Neural cell (in vitro differentiated cells): Measurements from ENCODE around the gene MAGEF1. TPM values are rescaled to one million over a fixed set of nuclear protein-coding genes. Genes with fewer than 3 reads are reported as not detected.

Experiments used
- H2AFZ ChIP-seq: fragments of 200-600, 300-800 bp; sonication (generic), shearing (Covaris generic); 2 replicates; pipeline ENCODE4 v1.6.0; 2014; ENCODE audit warnings: low read depth, mild to moderate bottlenecking, antibody characterized with exemption, low read length, moderate library complexity
- H3F3A ChIP-seq: fragments of 200-600 bp; shearing (Covaris generic); 2 replicates; pipeline ENCODE4 v1.6.1; 2016; ENCODE audit warnings: mild to moderate bottlenecking, moderate library complexity, mixed read lengths, antibody characterized with exemption, low read length; ENCODE audit not compliant: insufficient read depth, poor library complexity, severe bottlenecking
- H3K27ac ChIP-seq: fragments of 200-600, 300-800 bp; sonication (generic), shearing (Covaris generic); 2 replicates; pipeline ENCODE4 v1.5.1; 2014; ENCODE audit warnings: mild to moderate bottlenecking, low read length, moderate library complexity
- H3K27me3 ChIP-seq: fragments of 300-800, 200-600 bp; sonication (generic), shearing (Covaris generic); 2 replicates; pipeline ENCODE4 v1.6.0; 2014; ENCODE audit warnings: mild to moderate bottlenecking, low read depth, low read length, moderate library complexity; ENCODE audit not compliant: insufficient read depth
- H3K36me3 ChIP-seq: fragments of 300-800, 200-600 bp; sonication (generic), shearing (Covaris generic); 2 replicates; pipeline ENCODE4 v1.5.1; 2014; ENCODE audit warnings: mild to moderate bottlenecking, antibody characterized with exemption, low read length, moderate library complexity; ENCODE audit not compliant: insufficient read depth
- H3K4me2 ChIP-seq: fragments of 300-800, 200-600 bp; sonication (generic), shearing (Covaris generic); 2 replicates; pipeline ENCODE4 v1.6.0; 2014; ENCODE audit warnings: mild to moderate bottlenecking, low read length
- H3K4me3 ChIP-seq: fragments of 300-800, 200-600 bp; sonication (generic), shearing (Covaris generic); 2 replicates; pipeline ENCODE4 v1.5.1; 2014; ENCODE audit warnings: mild to moderate bottlenecking, low read length, moderate library complexity
- H3K79me2 ChIP-seq: fragments of 200-600 bp; shearing (Covaris generic); replicated peaks from 2 replicates; pipeline ENCODE4 v1.6.0; 2014; ENCODE audit warnings: mild to moderate bottlenecking, low read length, moderate library complexity; ENCODE audit not compliant: insufficient read depth
- H3K9ac ChIP-seq: fragments of 300-800, 200-600 bp; sonication (generic), shearing (Covaris generic); 2 replicates; pipeline ENCODE4 v1.6.1; 2016; ENCODE audit warnings: mild to moderate bottlenecking, low read length, mixed read lengths
- H3K9me2 ChIP-seq: fragments of 200-600 bp; shearing (Covaris generic); 2 replicates; pipeline ENCODE4 v1.6.1; 2016; ENCODE audit warnings: mild to moderate bottlenecking, low read length, mixed read lengths; ENCODE audit not compliant: insufficient read depth
- H3K9me3 ChIP-seq: fragments of 200-600, 300-800 bp; sonication (generic), shearing (Covaris generic); 2 replicates; pipeline ENCODE4 v1.6.1; 2016; ENCODE audit warnings: mild to moderate bottlenecking, mixed run types, low read length, moderate library complexity, mixed read lengths
- H4K20me1 ChIP-seq: fragments of 200-600 bp; shearing (Covaris generic); 2 replicates; pipeline ENCODE4 v1.6.1; 2016; ENCODE audit warnings: mild to moderate bottlenecking, mixed run types; ENCODE audit not compliant: insufficient read depth
- CTCF ChIP-seq: fragments of 450-650 bp; IDR thresholded peaks from 2 replicates; pipeline ENCODE4 v1.5.1; 2014; ENCODE audit warnings: antibody characterized with exemption, mild to moderate bottlenecking, moderate library complexity; ENCODE audit not compliant: poor library complexity, severe bottlenecking
- EP300 ChIP-seq: fragments of 450-650 bp; conservative IDR thresholded peaks from 2 replicates; pipeline ENCODE4 v1.6.1; 2014; ENCODE audit warnings: antibody characterized with exemption, mild to moderate bottlenecking, moderate library complexity; ENCODE audit not compliant: poor library complexity, severe bottlenecking
- EZH2 ChIP-seq: fragments of 200-600, 300-800 bp; shearing (Covaris generic), sonication (generic); IDR thresholded peaks from 2 replicates; pipeline ENCODE4 v1.6.1; 2014; ENCODE audit warnings: antibody characterized with exemption, low read length, borderline replicate concordance, mild to moderate bottlenecking; ENCODE audit not compliant: insufficient read depth, poor library complexity, severe bottlenecking
- MXI1 ChIP-seq: fragments of 450-650 bp; conservative IDR thresholded peaks from 2 replicates; pipeline ENCODE4 v1.6.1; 2014; ENCODE audit warnings: antibody characterized with exemption, mild to moderate bottlenecking; ENCODE audit not compliant: poor library complexity, severe bottlenecking
- POLR2AphosphoS5 ChIP-seq: IDR thresholded peaks from 2 replicates; pipeline ENCODE4 v1.6.1; 2012
- RAD21 ChIP-seq: fragments of 450-650 bp; conservative IDR thresholded peaks from 2 replicates; pipeline ENCODE4 v1.6.1; 2014; ENCODE audit warnings: antibody characterized with exemption, mild to moderate bottlenecking, moderate library complexity
- REST ChIP-seq: IDR thresholded peaks from 2 replicates; pipeline ENCODE4 v1.6.1; 2012; ENCODE audit warnings: borderline replicate concordance
- SMC3 ChIP-seq: fragments of 450-650 bp; conservative IDR thresholded peaks from 2 replicates; pipeline ENCODE4 v1.6.1; 2014; ENCODE audit warnings: antibody characterized with exemption, mild to moderate bottlenecking, moderate library complexity; ENCODE audit not compliant: poor library complexity
- TAF1 ChIP-seq: IDR thresholded peaks from 2 replicates; pipeline ENCODE4 v1.6.1; 2012; ENCODE audit warnings: low read depth
- polyA plus RNA-seq: library from polyadenylated mRNA; depleted of rRNA; stranded (reverse); fragments of >200 nt; gene quantifications from 2 replicates; pipeline ENCODE4 v1.2.3, GENCODE V29; 2014

Gene MAGEF1
- polyA plus RNA-seq, 1 donor from 2014 or later: 103 TPM

- Histone ChIP-seq H3K79me2 (no peaks in the 10 kb centered on the region), H3K4me3 (no peak overlapping the region), H4K20me1 (no peaks in the 10 kb centered on the region), H3K9me3 (no peaks in the 10 kb centered on the region), H3K9ac (no peak overlapping the region), H3K27ac (no peak overlapping the region), H3K4me2 (no peak overlapping the region), H3K36me3 (no peaks in the 10 kb centered on the region), H2AFZ (no peak overlapping the region), H3K27me3 (no peaks in the 10 kb centered on the region), H3F3A (no peaks in the 10 kb centered on the region), H3K9me2 (no peaks in the 10 kb centered on the region)
- TF ChIP-seq TAF1: no peak
- no peak for TF ChIP-seq POLR2AphosphoS5
- no peak for TF ChIP-seq EZH2
- TF ChIP-seq RAD21: no peak
- no peak for TF ChIP-seq REST
- TF ChIP-seq MXI1: no peak
Observed at GRCh38 chr3:184682671-184683070, 29.2 kb downstream of the MAGEF1 start.

GRCh38 chr3:184680385-184681345, 31.2 kb downstream of the MAGEF1 start:
- H4K20me1 ChIP-seq: no peaks in the 10 kb centered on the region
- no peak overlapping the region for H3K4me3 ChIP-seq
- no peaks in the 10 kb centered on the region for H3K9me3 ChIP-seq
- H3K79me2 ChIP-seq: no peaks in the 10 kb centered on the region
- no peak overlapping the region for H3K9ac ChIP-seq
- H3F3A ChIP-seq: no peaks in the 10 kb centered on the region
- H3K36me3 ChIP-seq: no peaks in the 10 kb centered on the region
- H3K27me3 ChIP-seq: no peaks in the 10 kb centered on the region
- no peak overlapping the region for H3K27ac ChIP-seq
- H3K4me2 ChIP-seq: no peak overlapping the region
- TF ChIP-seq REST: no peak
- TF ChIP-seq RAD21: no peak
- TF ChIP-seq POLR2AphosphoS5: no peak
- TF ChIP-seq TAF1: no peak
- no peak for TF ChIP-seq MXI1
- no peak for TF ChIP-seq CTCF
- TF ChIP-seq EZH2: no peak
- TF ChIP-seq EP300: no peak
- TF ChIP-seq SMC3: no peak
- H3K9me2 ChIP-seq: no peaks in the 10 kb centered on the region
- H2AFZ ChIP-seq: no peak overlapping the region
